H1 (cell line): Measurements from ENCODE around the gene GNAL. TPM values are rescaled to one million over a fixed set of nuclear protein-coding genes. Genes with fewer than 3 reads are reported as not detected.

Source experiments
- CTCF ChIA-PET: fragments of 300-600 bp; sonication (Branson Sonifier 250); formaldehyde crosslinking; loops from one replicate; lab custom pipeline; 2021; ENCODE audit not compliant: partially characterized antibody; lab: Charles Lee
- POLR2A ChIA-PET: fragments of 300-600 bp; sonication (Branson Sonifier 250); formaldehyde crosslinking; loops from one replicate; lab custom pipeline; 2021; ENCODE audit warnings: inconsistent platforms; ENCODE audit not compliant: partially characterized antibody; lab: Charles Lee
- DNase-seq, 2 experiments: peaks; one replicate each; pipeline versions ENCODE4 v3.0.0 to v3.0.0-alpha.2; 2010 to 2022; ENCODE audit warnings: low spot score in 2 of 2, low read depth in 1 of 2, mixed read lengths in 1 of 2
- FAIRE-seq: peaks from 2 replicates; lab custom pipeline; 2011; peaks lifted over from hg19 to GRCh38; lab: Jason Lieb, UNC
- H2AFZ ChIP-seq: 2 replicates; pipeline ENCODE4 v1.8.1; 2012; ENCODE audit warnings: low read length, inconsistent platforms
- H2AK5ac ChIP-seq: 2 replicates; pipeline ENCODE4 v1.6.1; 2013; ENCODE audit warnings: low read depth, low read length
- H2BK120ac ChIP-seq: replicated peaks from 2 replicates; pipeline ENCODE3; 2013; ENCODE audit warnings: low read depth, low read length, inconsistent platforms
- H2BK12ac ChIP-seq: 2 replicates; pipeline ENCODE4 v1.6.1; 2013; ENCODE audit warnings: low read depth, low read length
- H2BK15ac ChIP-seq: 2 replicates; pipeline ENCODE4 v1.6.1; 2013; ENCODE audit warnings: low read length
- H2BK20ac ChIP-seq: 2 replicates; pipeline ENCODE4 v1.6.1; 2013; ENCODE audit warnings: low read length
- H2BK5ac ChIP-seq: 2 replicates; pipeline ENCODE4 v1.6.1; 2013; ENCODE audit warnings: low read depth, low read length
- H3K14ac ChIP-seq: 2 replicates; pipeline ENCODE4 v1.6.1; 2013; ENCODE audit warnings: inconsistent platforms; ENCODE audit not compliant: insufficient read length
- H3K18ac ChIP-seq: 2 replicates; pipeline ENCODE4 v1.6.1; 2013; ENCODE audit warnings: low read length; ENCODE audit errors: extremely low read depth
- H3K23ac ChIP-seq: 2 replicates; pipeline ENCODE4 v1.6.1; 2013; ENCODE audit warnings: inconsistent platforms; ENCODE audit not compliant: insufficient read length
- H3K23me2 ChIP-seq: 2 replicates; pipeline ENCODE4 v1.6.1; 2013; ENCODE audit warnings: low read depth, low read length
- H3K27ac ChIP-seq: 2 replicates; pipeline ENCODE4 v1.6.1; 2011; ENCODE audit warnings: low read depth, low read length, inconsistent platforms
- H3K27me3 ChIP-seq, 4 experiments: replicated peaks in 1 of 4; 1 replicate in 1 of 4; 2 replicates in 3 of 4; pipeline versions ENCODE4 v1.6.1 to v1.8.1; 2011 to 2013; ENCODE audit warnings: low read length in 3 of 4, mild to moderate bottlenecking in 3 of 4, inconsistent platforms in 2 of 4, mixed read lengths in 2 of 4, moderate library complexity in 1 of 4; ENCODE audit not compliant: control insufficient read depth in 3 of 4, insufficient read depth in 3 of 4; ENCODE audit errors: extremely low read depth in 1 of 4
- H3K36me3 ChIP-seq, 4 experiments: 2 replicates each; pipeline versions ENCODE4 v1.6.1 to v1.8.1; 2011 to 2013; ENCODE audit warnings: mild to moderate bottlenecking in 4 of 4, low read length in 3 of 4, moderate library complexity in 2 of 4, control low read depth in 1 of 4, inconsistent platforms in 1 of 4; ENCODE audit not compliant: insufficient read depth in 4 of 4, control insufficient read depth in 2 of 4
- H3K4ac ChIP-seq: replicated peaks from 2 replicates; pipeline ENCODE3; 2013; ENCODE audit warnings: low read length, low read depth, mixed read lengths, inconsistent platforms; ENCODE audit not compliant: insufficient read length
- H3K4me1 ChIP-seq, 4 experiments: replicated peaks in 1 of 4; 1 replicate in 1 of 4; 2 replicates in 3 of 4; pipeline versions ENCODE4 v1.6.1 to v1.8.1; 2011 to 2013; ENCODE audit warnings: low read length in 3 of 4, inconsistent platforms in 2 of 4, mixed read lengths in 1 of 4; ENCODE audit not compliant: insufficient read depth in 4 of 4, control insufficient read depth in 3 of 4
- H3K4me2 ChIP-seq, 2 experiments: 2 replicates each; pipeline versions ENCODE4 v1.6.1 to v1.8.1; 2011 to 2013; ENCODE audit warnings: low read depth in 2 of 2, low read length in 2 of 2, control low read depth in 1 of 2, inconsistent platforms in 1 of 2, mild to moderate bottlenecking in 1 of 2; ENCODE audit not compliant: insufficient read depth in 1 of 2
- H3K4me3 ChIP-seq, 4 experiments: fragments of 200-600, 300-600 bp in 1 of 4; sonication (generic), shearing (Covaris generic), sonication (Bioruptor Twin) in 1 of 4; 2 replicates each; pipeline versions ENCODE4 v1.5.1 to v1.8.1; 2011 to 2016; ENCODE audit warnings: low read length in 4 of 4, low read depth in 3 of 4, control low read depth in 2 of 4, inconsistent platforms in 2 of 4, mild to moderate bottlenecking in 2 of 4, mixed read lengths in 1 of 4, moderate library complexity in 1 of 4; ENCODE audit not compliant: insufficient read depth in 2 of 4; ENCODE audit errors: extremely low read depth in 1 of 4
- H3K56ac ChIP-seq: replicated peaks from 2 replicates; pipeline ENCODE3; 2013; ENCODE audit warnings: low read depth, mild to moderate bottlenecking, mixed read lengths, low read length, inconsistent platforms; ENCODE audit not compliant: insufficient read length
- H3K79me1 ChIP-seq: 2 replicates; pipeline ENCODE4 v1.6.1; 2013; ENCODE audit warnings: low read depth, low read length, control low read depth
- H3K79me2 ChIP-seq, 2 experiments: 2 replicates each; pipeline versions ENCODE4 v1.6.1 to v1.8.1; 2012 to 2013; ENCODE audit warnings: low read length in 2 of 2, mild to moderate bottlenecking in 2 of 2, inconsistent platforms in 1 of 2; ENCODE audit not compliant: insufficient read depth in 2 of 2, control insufficient read depth in 1 of 2
- H3K9ac ChIP-seq, 4 experiments: replicated peaks in 1 of 4; 1 replicate in 1 of 4; 2 replicates in 3 of 4; pipeline versions ENCODE4 v1.6.1 to v1.8.1; 2011 to 2013; ENCODE audit warnings: low read depth in 3 of 4, low read length in 3 of 4, control low read depth in 2 of 4, mild to moderate bottlenecking in 2 of 4, moderate library complexity in 2 of 4, inconsistent platforms in 1 of 4; ENCODE audit errors: extremely low read depth in 1 of 4
- H3K9me3 ChIP-seq, 2 experiments: 2 replicates each; pipeline versions ENCODE4 v1.6.1 to v1.8.1; 2012 to 2013; ENCODE audit warnings: mild to moderate bottlenecking in 2 of 2, moderate library complexity in 2 of 2, control low read depth in 1 of 2, inconsistent platforms in 1 of 2, low read depth in 1 of 2, low read length in 1 of 2, mixed read lengths in 1 of 2; ENCODE audit not compliant: insufficient read depth in 2 of 2
- H4K20me1 ChIP-seq, 2 experiments: replicated peaks in 1 of 2; 2 replicates each; pipeline versions ENCODE3 to v1.8.1; 2011 to 2013; ENCODE audit warnings: inconsistent platforms in 2 of 2, low read length in 2 of 2, mild to moderate bottlenecking in 1 of 2; ENCODE audit not compliant: insufficient read depth in 2 of 2, control insufficient read depth in 1 of 2
- H4K5ac ChIP-seq: 2 replicates; pipeline ENCODE4 v1.6.1; 2013; ENCODE audit warnings: low read length, low read depth, mixed read lengths, inconsistent platforms; ENCODE audit not compliant: insufficient read length
- H4K8ac ChIP-seq: 2 replicates; pipeline ENCODE4 v1.8.0; 2013; ENCODE audit warnings: mild to moderate bottlenecking, moderate library complexity, low read length, inconsistent platforms; ENCODE audit not compliant: insufficient read depth; ENCODE audit errors: extremely low read depth
- H4K91ac ChIP-seq: replicated peaks from 2 replicates; pipeline ENCODE3; 2013; ENCODE audit warnings: low read length, mixed read lengths, inconsistent platforms; ENCODE audit not compliant: insufficient read length
- ASH2L ChIP-seq: fragments of 200-600, 300-600 bp; sonication (generic); IDR thresholded peaks from one replicate; pipeline ENCODE4 v1.7.1; 2017; ENCODE audit warnings: low read length
- BACH1 ChIP-seq: IDR thresholded peaks from 2 replicates; pipeline ENCODE4 v1.6.1; 2012; ENCODE audit warnings: low read length, improper control_type of control experiment
- CBX5 ChIP-seq: fragments of 300-800, 300-1000 bp; sonication (generic); IDR thresholded peaks from 2 replicates; pipeline ENCODE4 v1.7.1; 2016; ENCODE audit warnings: antibody characterized with exemption, low read length, low read depth
- EZH2 ChIP-seq: fragments of 200-600 bp; sonication (generic); IDR thresholded peaks from 2 replicates; pipeline ENCODE4 v1.7.1; 2012; ENCODE audit warnings: low read depth, mild to moderate bottlenecking, moderate library complexity, low read length, inconsistent platforms; ENCODE audit not compliant: severe bottlenecking
- HDAC2 ChIP-seq, 2 experiments: fragments of 300-600 bp in 1 of 2; sonication (generic) in 1 of 2; IDR thresholded peaks; 2 replicates each; pipeline ENCODE4 v1.6.1; 2011 to 2012; ENCODE audit warnings: low read depth in 2 of 2, low read length in 2 of 2, mild to moderate bottlenecking in 2 of 2, moderate library complexity in 2 of 2, borderline replicate concordance in 1 of 2, inconsistent platforms in 1 of 2
- HDAC6 ChIP-seq: IDR thresholded peaks from one replicate; pipeline ENCODE4 v1.7.1; 2012; ENCODE audit warnings: low read depth, mild to moderate bottlenecking, inconsistent platforms, low read length, moderate library complexity
- JUND ChIP-seq: IDR thresholded peaks from 2 replicates; pipeline ENCODE4 v1.6.1; 2011; ENCODE audit warnings: mild to moderate bottlenecking, improper control_type of control experiment, low read length
- MAFK ChIP-seq: IDR thresholded peaks from 2 replicates; pipeline ENCODE4 v1.6.1; 2012; ENCODE audit warnings: low read depth, mild to moderate bottlenecking, improper control_type of control experiment, low read length
- SP4 ChIP-seq: IDR thresholded peaks from 2 replicates; pipeline ENCODE4 v1.6.1; 2012; ENCODE audit warnings: low read length, inconsistent platforms
- TEAD4 ChIP-seq: IDR thresholded peaks from 2 replicates; pipeline ENCODE4 v1.6.1; 2012; ENCODE audit warnings: low read depth, low read length, inconsistent platforms, mixed read lengths
- WGBS, 2 experiments: shearing (Covaris generic) in 1 of 2; methylation state at CpG; one replicate each; pipeline versions ENCODE4 v1.1.6 to v1.1.7; 2013 to 2015; ENCODE audit warnings: low lambda C conversion rate in 2 of 2, mixed read lengths in 2 of 2, inconsistent platforms in 1 of 2, low coverage in 1 of 2, missing lambda C conversion rate in 1 of 2; ENCODE audit not compliant: insufficient replicate concordance in 2 of 2, insufficient coverage in 1 of 2, insufficient read length in 1 of 2; ENCODE audit errors: extremely low coverage in 1 of 2, missing lambda C conversion rate in 1 of 2; 5-methylcytosine and 5-hydroxymethylcytosine counted together
- polyA plus RNA-seq, 7 experiments: library from polyadenylated mRNA; depleted of rRNA in 3 of 7; stranded (reverse) in 5 of 7; unstranded in 2 of 7; fragments of >200 nt in 5 of 7; fragments of 200-250 nt in 2 of 7; gene quantifications; 1 replicate in 5 of 7; 2 replicates in 1 of 7; 4 replicates in 1 of 7; pipeline versions ENCODE4 v1.2.1 to v1.2.3, GENCODE V29; 2011 to 2013; ENCODE audit warnings: missing spikeins in 2 of 7, mixed read lengths in 2 of 7
- total RNA-seq: library from RNA; stranded (reverse); fragmentation: NEBNext Ultra II Directional; extraction: Animal tissue kit (Norgen Biotek cat#: 25700); gene quantifications from 2 replicates; pipeline ENCODE4 v1.2.1, GENCODE V29; 2021
- TF ChIP-seq, protein P1 (sequence below): IDR thresholded peaks from 2 replicates; pipeline ENCODE4 v1.6.1; 2012; ENCODE audit warnings: low read length, inconsistent platforms
- TF ChIP-seq, protein P2 (sequence below): IDR thresholded peaks from 2 replicates; pipeline ENCODE4 v1.6.1; 2012; ENCODE audit warnings: inconsistent platforms

Gene GNAL
- total and polyA plus RNA-seq, 2 of the 8 experiments (the other 6 are each of a cell fraction or from before 2014, with no cell fraction given), result 13.2 to 18.3 TPM

DNA sequence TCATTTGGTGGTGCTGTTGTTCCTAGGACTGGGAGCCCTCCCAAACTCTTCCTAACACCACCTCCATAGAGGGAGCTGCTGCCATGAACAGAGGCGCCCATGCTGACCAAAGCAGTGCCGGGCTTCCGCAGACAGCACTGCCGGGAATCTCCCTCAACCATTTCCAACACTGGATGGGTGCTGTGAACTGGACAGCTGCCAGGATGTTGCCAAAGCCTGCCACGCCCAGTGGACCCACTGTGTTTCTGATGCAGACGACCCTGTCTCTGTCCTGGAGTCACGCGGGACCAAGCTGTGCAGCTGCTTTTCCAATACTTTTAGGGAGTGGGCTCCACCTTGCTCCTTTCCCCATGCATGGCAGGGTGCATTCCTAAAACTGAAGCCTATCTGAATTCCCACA lies 16.9 kb upstream of the GNAL start:
- Histone ChIP-seq H3K23me2 (no peaks in the 10 kb centered on the region), H4K91ac (no peak overlapping the region), H3K18ac (no peak overlapping the region), H3K4me2 (no peak overlapping the region), H2BK12ac (no peak overlapping the region), H3K9me3 (no peaks in the 10 kb centered on the region), H4K5ac (no peak overlapping the region), H3K4ac (no peak overlapping the region), H2BK20ac (no peak overlapping the region), H3K9ac (no peak overlapping the region), H3K4me3 (no peak overlapping the region), H3K36me3 (no peaks in the 10 kb centered on the region), H2AFZ (no peak overlapping the region), H3K79me1 (no peaks in the 10 kb centered on the region), H3K14ac (no peak overlapping the region), H2BK120ac (no peak overlapping the region), H4K8ac (no peak overlapping the region; the same call in 1 of the 2 replicates), H3K23ac (no peak overlapping the region), H3K56ac (no peak overlapping the region), H3K27ac (no peak overlapping the region), H2BK15ac (no peak overlapping the region), H3K27me3 (no peaks in the 10 kb centered on the region; a peak in 2 of 7 replicates), H4K20me1 (no peaks in the 10 kb centered on the region), H3K79me2 (no peaks in the 10 kb centered on the region), H3K4me1 (no peaks in the 10 kb centered on the region; a peak in 1 of 7 replicates), H2BK5ac (no peak overlapping the region), H2AK5ac (no peak overlapping the region)
- CTCF ChIA-PET, result interaction anchor here (1.2 to 2.9 kb wide), 5 partner anchors 11 to 56 kb away, joined by 3 to 15 read pairs (median 5); no protein-coding TSS in a partner anchor
- FAIRE-seq (no peak), DNase-seq (peak in 1 of 2 experiments; percentile 35)
- 85% methylated on average over 8 of the region's 8 CpGs; no CpG with 5 or more reads in 1 of the 2 experiments for WGBS, 2 experiments
- POLR2A ChIA-PET, result interaction anchor here (1.9 kb wide), 1 partner anchor 14 kb away, joined by 4 read pairs; no protein-coding TSS in a partner anchor
- TF ChIP-seq EZH2, result no peak
- TF ChIP-seq MAFK, result no peak
- TF ChIP-seq TEAD4, result no peak
- TF ChIP-seq ASH2L, result no peak
- TF ChIP-seq, protein P1, sequence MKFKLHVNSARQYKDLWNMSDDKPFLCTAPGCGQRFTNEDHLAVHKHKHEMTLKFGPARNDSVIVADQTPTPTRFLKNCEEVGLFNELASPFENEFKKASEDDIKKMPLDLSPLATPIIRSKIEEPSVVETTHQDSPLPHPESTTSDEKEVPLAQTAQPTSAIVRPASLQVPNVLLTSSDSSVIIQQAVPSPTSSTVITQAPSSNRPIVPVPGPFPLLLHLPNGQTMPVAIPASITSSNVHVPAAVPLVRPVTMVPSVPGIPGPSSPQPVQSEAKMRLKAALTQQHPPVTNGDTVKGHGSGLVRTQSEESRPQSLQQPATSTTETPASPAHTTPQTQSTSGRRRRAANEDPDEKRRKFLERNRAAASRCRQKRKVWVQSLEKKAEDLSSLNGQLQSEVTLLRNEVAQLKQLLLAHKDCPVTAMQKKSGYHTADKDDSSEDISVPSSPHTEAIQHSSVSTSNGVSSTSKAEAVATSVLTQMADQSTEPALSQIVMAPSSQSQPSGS, result no peak
- TF ChIP-seq HDAC2 (IDR thresholded peaks at IDR 0.05; ENCODE audit: borderline replicate concordance in 1 of 2, low read depth in 2 of 2, low read length in 2 of 2), result no peak
- TF ChIP-seq, protein P2, sequence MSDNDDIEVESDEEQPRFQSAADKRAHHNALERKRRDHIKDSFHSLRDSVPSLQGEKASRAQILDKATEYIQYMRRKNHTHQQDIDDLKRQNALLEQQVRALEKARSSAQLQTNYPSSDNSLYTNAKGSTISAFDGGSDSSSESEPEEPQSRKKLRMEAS, result no peak
- no peak for TF ChIP-seq BACH1
- TF ChIP-seq HDAC6, result no peak
- TF ChIP-seq CBX5, result no peak
- no peak for TF ChIP-seq JUND
- TF ChIP-seq SP4, result no peak
